GM19099 (cell line): ENCODE data around the gene SAV1.

Experiments
- POLR2A ChIP-seq: IDR thresholded peaks from 3 replicates; pipeline ENCODE4 v1.6.1; 2011; ENCODE audit warnings: low read depth; ENCODE audit not compliant: insufficient read length; ENCODE audit errors: extremely low read depth

SAV1 gene

GRCh38 chr14:50670196-50670865 lies 2.2 kb upstream of the SAV1 start:
- no peak for TF ChIP-seq POLR2A

GRCh38 chr14:50669441-50669986 lies 1.4 kb upstream of the SAV1 start:
- no peak for TF ChIP-seq POLR2A

- no peak for TF ChIP-seq POLR2A
These were observed 679 bp upstream of the SAV1 start for GRCh38 chr14:50668826-50669143.

- TF ChIP-seq POLR2A: no peak
These were observed 466 bp downstream of the SAV1 start for GRCh38 chr14:50667684-50667995.

GRCh38 chr14:50666772-50667683 lies 1.1 kb downstream of the SAV1 start:
- TF ChIP-seq POLR2A: no peak

- no peak for TF ChIP-seq POLR2A
These were observed 8.7 kb downstream of the SAV1 start for GRCh38 chr14:50659327-50659974.

GRCh38 chr14:50658203-50658602 lies 9.9 kb downstream of the SAV1 start:
- TF ChIP-seq POLR2A: no peak

GRCh38 chr14:50657753-50658152 lies 10.4 kb downstream of the SAV1 start:
- TF ChIP-seq POLR2A: no peak

GRCh38 chr14:50656776-50657175 lies 11.3 kb downstream of the SAV1 start:
- TF ChIP-seq POLR2A: no peak

GRCh38 chr14:50649691-50650090 lies 18.4 kb downstream of the SAV1 start:
- no peak for TF ChIP-seq POLR2A

- no peak for TF ChIP-seq POLR2A
These were observed 20.4 kb downstream of the SAV1 start for GRCh38 chr14:50647753-50648152.

- no peak for TF ChIP-seq POLR2A
These were observed 20.8 kb downstream of the SAV1 start for GRCh38 chr14:50647282-50647681.

GRCh38 chr14:50635141-50635540 lies 33.0 kb downstream of the SAV1 start:
- no peak for TF ChIP-seq POLR2A

- TF ChIP-seq POLR2A: no peak
These were observed 34.2 kb downstream of the SAV1 start for GRCh38 chr14:50633954-50634353.

GRCh38 chr14:50631408-50631821 lies 36.7 kb downstream of the SAV1 start:
- no peak for TF ChIP-seq POLR2A

GRCh38 chr14:50624447-50624846 lies 43.7 kb downstream of the SAV1 start:
- no peak for TF ChIP-seq POLR2A
